Sigmoid colon (tissue), 7 donors: Measurements from ENCODE around the gene PRDM1. TPM values are rescaled to one million over a fixed set of nuclear protein-coding genes. Genes with fewer than 3 reads are reported as not detected.

Experiments
- DNase-seq: peaks from one replicate; pipeline ENCODE4 v3.0.0-alpha.2; 2019
- H3K27ac ChIP-seq, 4 donors: fragments of 200-600 bp; sonication (generic); one replicate each; pipeline ENCODE4 v1.5.1; 2016 to 2019; ENCODE audit warnings: mild to moderate bottlenecking in 1 of 4
- H3K27me3 ChIP-seq, 3 donors: fragments of 200-600 bp; sonication (generic); one replicate each; pipeline ENCODE4 v1.5.1; 2019; ENCODE audit warnings: mild to moderate bottlenecking in 1 of 3
- H3K36me3 ChIP-seq, 4 donors: fragments of 200-600 bp; sonication (generic); one replicate each; pipeline ENCODE4 v1.5.1; 2016 to 2019
- H3K4me1 ChIP-seq, 4 donors: fragments of 200-600 bp; sonication (generic); one replicate each; pipeline ENCODE4 v1.5.1; 2017 to 2019
- H3K4me3 ChIP-seq, 4 donors: fragments of 200-600 bp; sonication (generic); one replicate each; pipeline ENCODE4 v1.5.1; 2017 to 2019; ENCODE audit warnings: mild to moderate bottlenecking in 2 of 4, moderate library complexity in 1 of 4
- H3K9me3 ChIP-seq, 4 donors: fragments of 200-600 bp in 3 of 4; sonication (generic) in 3 of 4; one replicate each; pipeline versions ENCODE4 v1.5.1 to v1.6.1; 2013 to 2019
- CTCF ChIP-seq, 4 experiments: fragments of 450-650 bp in 3 of 4; fragments of 200-600 bp in 1 of 4; IDR thresholded peaks; one replicate each; pipeline ENCODE4 v1.5.1; 2016 to 2019; ENCODE audit warnings: antibody characterized with exemption in 4 of 4, mild to moderate bottlenecking in 3 of 4, moderate library complexity in 2 of 4
- EP300 ChIP-seq, 4 donors: sonication (generic); formaldehyde crosslinking; IDR thresholded peaks; one replicate each; pipeline ENCODE4 v1.6.1; 2017; ENCODE audit warnings: antibody characterized with exemption in 4 of 4
- POLR2A ChIP-seq, 2 donors: fragments of 450-650 bp; IDR thresholded peaks; one replicate each; pipeline ENCODE4 v1.6.1; 2016; ENCODE audit warnings: antibody characterized with exemption in 2 of 2, mild to moderate bottlenecking in 2 of 2, moderate library complexity in 2 of 2
- POLR2AphosphoS5 ChIP-seq, 4 donors: sonication (generic); formaldehyde crosslinking; IDR thresholded peaks; one replicate each; pipeline ENCODE4 v1.6.1; 2017; ENCODE audit warnings: antibody characterized with exemption in 4 of 4
- WGBS, 2 donors: extraction: QIAGEN DNeasy Blood & Tissue Kit; methylation state at CpG; one replicate each; pipeline ENCODE4 v1.1.7; 2013; 5-methylcytosine and 5-hydroxymethylcytosine counted together
- intact Hi-C: fragments of 100-400 bp; cut with DNase I; formaldehyde crosslinking; loops from one replicate; pipeline ENCODE4 v1.15.1; 2023
- polyA plus RNA-seq, 3 donors: library from polyadenylated mRNA; stranded (reverse); fragments of 200-250 nt; gene quantifications; one replicate each; pipeline ENCODE4 v1.2.3, GENCODE V29; 2013
- total RNA-seq, 4 donors: library from RNA; depleted of rRNA; stranded (reverse); fragments of >200 nt; gene quantifications; one replicate each; pipeline ENCODE4 v1.1.0, GENCODE V29; 2016
- donor health status: healthy with polysubstance abuse.
- donor health status: Bipolar disorder and iron deficiency.
- donor health status: healthy.

Gene PRDM1
- total and polyA plus RNA-seq, 7 donors, result 0.55 to 17.6 (median 1.6) TPM

GRCh38 chr6:106122938-106123656 lies 37.0 kb downstream of the PRDM1 start:
- intact Hi-C loops, result no loop called here
- Histone ChIP-seq H3K9me3 (no peaks in the 10 kb centered on the region), H3K27me3 (no peaks in the 10 kb centered on the region), H3K36me3 (no peaks in the 10 kb centered on the region), H3K4me3 (no peak overlapping the region), H3K4me1 (no peaks in the 10 kb centered on the region), H3K27ac (no peak overlapping the region)
- no peak for DNase-seq
- WGBS, 2 donors, result 90 to 93% methylated on average over 6 of the region's 6 CpGs
- TF ChIP-seq POLR2A (IDR thresholded peaks at IDR 0.05) (no peak), CTCF (IDR thresholded peaks at IDR 0.05) (no peak), EP300 (IDR thresholded peaks at IDR 0.05) (no peak), POLR2AphosphoS5 (IDR thresholded peaks at IDR 0.05) (no peak)

- Histone ChIP-seq H3K36me3 (no peaks in the 10 kb centered on the region), H3K9me3 (no peaks in the 10 kb centered on the region), H3K27me3 (no peaks in the 10 kb centered on the region), H3K4me1 (no peaks in the 10 kb centered on the region), H3K27ac (no peak overlapping the region), H3K4me3 (no peak overlapping the region)
- WGBS, 2 donors, result 79 to 83% methylated on average over 4 of the region's 4 CpGs
- DNase-seq, result no peak
- TF ChIP-seq CTCF (IDR thresholded peaks at IDR 0.05) (no peak), POLR2A (IDR thresholded peaks at IDR 0.05) (no peak), POLR2AphosphoS5 (IDR thresholded peaks at IDR 0.05) (no peak), EP300 (IDR thresholded peaks at IDR 0.05) (no peak)
- intact Hi-C loops, result no loop called here
Observed at GRCh38 chr6:106124015-106124414, 37.9 kb downstream of the PRDM1 start.

GRCh38 chr6:106124437-106125430 lies 38.6 kb downstream of the PRDM1 start:
- H3K36me3 ChIP-seq, result no peaks in the 10 kb centered on the region
- intact Hi-C loops, result no loop called here

GRCh38 chr6:106125925-106126435 lies 39.8 kb downstream of the PRDM1 start:
- Histone ChIP-seq H3K27ac (no peak overlapping the region), H3K4me1 (no peaks in the 10 kb centered on the region), H3K27me3 (no peaks in the 10 kb centered on the region), H3K9me3 (no peaks in the 10 kb centered on the region), H3K4me3 (no peak overlapping the region), H3K36me3 (no peaks in the 10 kb centered on the region)
- TF ChIP-seq EP300 (IDR thresholded peaks at IDR 0.05) (no peak), CTCF (IDR thresholded peaks at IDR 0.05) (no peak), POLR2A (IDR thresholded peaks at IDR 0.05) (no peak), POLR2AphosphoS5 (IDR thresholded peaks at IDR 0.05) (no peak)
- intact Hi-C loops, result no loop called here
- WGBS, 2 donors, result 40 to 60% methylated on average over 11 of the region's 11 CpGs
- no peak for DNase-seq

More at GRCh38 chr6:106124437-106125430, 38.6 kb downstream of the PRDM1 start:
- no peak overlapping the region for H3K27ac ChIP-seq
- WGBS, 2 donors, result 88 to 93% methylated on average over 10 of the region's 10 CpGs
- no peak for DNase-seq
- no peaks in the 10 kb centered on the region for H3K9me3 ChIP-seq
- TF ChIP-seq CTCF (IDR thresholded peaks at IDR 0.05) (no peak), EP300 (IDR thresholded peaks at IDR 0.05) (no peak), POLR2AphosphoS5 (IDR thresholded peaks at IDR 0.05) (no peak), POLR2A (IDR thresholded peaks at IDR 0.05) (no peak)
- no peaks in the 10 kb centered on the region for H3K4me1 ChIP-seq
- H3K27me3 ChIP-seq, result no peaks in the 10 kb centered on the region
- H3K4me3 ChIP-seq, result no peak overlapping the region
